ENCODE data around the gene NCF2. TPM values are rescaled to one million over a fixed set of nuclear protein-coding genes. Genes with fewer than 3 reads are reported as not detected.

The NCF2 gene
- total RNA-seq, 1 donor from 2014 or later, result 12.5 TPM

- no peak for DNase-seq (ENCODE audit: extremely low spot score in 2 of 2)
- peaks cover 7% of the 10 kb centered on the region for H3K4me1 ChIP-seq
- intact Hi-C loops (cut with DNase I), result no loop called here
- H3K36me3 ChIP-seq, result no peaks in the 10 kb centered on the region
- H3K27ac ChIP-seq, result peak overlapping the region; percentile 53
- H3K4me3 ChIP-seq, result no peak overlapping the region
- H3K9me3 ChIP-seq, result no peaks in the 10 kb centered on the region
- TF ChIP-seq POLR2AphosphoS5 (IDR thresholded peaks at IDR 0.05; ENCODE audit: insufficient read depth in 1 of 2, low read depth in 1 of 2) (no peak), POLR2A (IDR thresholded peaks at IDR 0.05) (no peak)
- TF ChIP-seq, protein P1, sequence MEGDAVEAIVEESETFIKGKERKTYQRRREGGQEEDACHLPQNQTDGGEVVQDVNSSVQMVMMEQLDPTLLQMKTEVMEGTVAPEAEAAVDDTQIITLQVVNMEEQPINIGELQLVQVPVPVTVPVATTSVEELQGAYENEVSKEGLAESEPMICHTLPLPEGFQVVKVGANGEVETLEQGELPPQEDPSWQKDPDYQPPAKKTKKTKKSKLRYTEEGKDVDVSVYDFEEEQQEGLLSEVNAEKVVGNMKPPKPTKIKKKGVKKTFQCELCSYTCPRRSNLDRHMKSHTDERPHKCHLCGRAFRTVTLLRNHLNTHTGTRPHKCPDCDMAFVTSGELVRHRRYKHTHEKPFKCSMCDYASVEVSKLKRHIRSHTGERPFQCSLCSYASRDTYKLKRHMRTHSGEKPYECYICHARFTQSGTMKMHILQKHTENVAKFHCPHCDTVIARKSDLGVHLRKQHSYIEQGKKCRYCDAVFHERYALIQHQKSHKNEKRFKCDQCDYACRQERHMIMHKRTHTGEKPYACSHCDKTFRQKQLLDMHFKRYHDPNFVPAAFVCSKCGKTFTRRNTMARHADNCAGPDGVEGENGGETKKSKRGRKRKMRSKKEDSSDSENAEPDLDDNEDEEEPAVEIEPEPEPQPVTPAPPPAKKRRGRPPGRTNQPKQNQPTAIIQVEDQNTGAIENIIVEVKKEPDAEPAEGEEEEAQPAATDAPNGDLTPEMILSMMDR (IDR thresholded peaks at IDR 0.05), result no peak
- no peaks in the 10 kb centered on the region for H3K27me3 ChIP-seq
Observed at GRCh38 chr1:183598386-183598785, 8.1 kb upstream of the NCF2 start.

DNA sequence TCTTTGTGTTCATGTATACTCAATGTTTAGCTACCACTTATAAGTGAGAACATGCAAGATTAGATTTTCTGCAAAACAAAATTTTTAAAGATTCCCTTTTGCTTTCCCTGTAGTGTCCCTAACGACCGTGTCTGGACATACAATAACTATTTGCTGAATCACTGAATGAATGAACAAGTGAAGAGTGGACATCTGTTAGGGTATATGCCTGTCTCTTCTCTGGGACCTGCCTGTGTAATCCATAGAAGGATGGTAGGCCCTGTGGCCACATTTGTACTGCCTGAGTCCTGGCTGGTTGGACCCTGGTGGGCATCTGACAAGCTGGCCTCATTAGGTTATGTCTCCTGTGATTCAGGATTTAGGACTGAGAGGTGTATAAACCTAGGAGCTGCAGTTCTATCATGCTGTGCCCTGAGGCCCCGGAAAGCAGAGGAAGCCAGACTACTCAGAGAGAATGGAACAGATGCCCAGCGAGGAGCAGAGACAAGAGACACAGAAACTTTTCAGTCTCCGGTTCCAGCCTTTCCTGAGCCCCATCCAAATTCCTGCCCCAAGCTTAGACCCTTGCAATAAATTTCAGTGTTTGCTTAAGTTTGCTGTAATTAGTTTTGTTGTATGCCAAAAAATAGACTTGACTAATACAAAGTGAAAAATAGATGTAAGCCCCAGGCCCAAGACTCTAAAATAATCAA, 7.5 kb upstream of the NCF2 start:
- no peak for DNase-seq (ENCODE audit: extremely low spot score in 2 of 2)
- peak overlapping the region; percentile 53 for H3K27ac ChIP-seq

GRCh38 chr1:183596500-183596899, 6.2 kb upstream of the NCF2 start:
- no peak overlapping the region for H3K27ac ChIP-seq

More for the DNA sequence above, 7.5 kb upstream of the NCF2 start:
- Histone ChIP-seq H3K9me3 (no peaks in the 10 kb centered on the region), H3K4me3 (no peak overlapping the region), H3K4me1 (peaks cover 7% of the 10 kb centered on the region), H3K36me3 (no peaks in the 10 kb centered on the region), H3K27me3 (no peaks in the 10 kb centered on the region)
- intact Hi-C loops (cut with DNase I), result no loop called here
- TF ChIP-seq POLR2A (IDR thresholded peaks at IDR 0.05) (no peak), POLR2AphosphoS5 (IDR thresholded peaks at IDR 0.05; ENCODE audit: insufficient read depth in 1 of 2, low read depth in 1 of 2) (no peak)
- TF ChIP-seq, protein P1 (IDR thresholded peaks at IDR 0.05), result no peak

GRCh38 chr1:183595537-183595936, 5.3 kb upstream of the NCF2 start:
- H3K4me3 ChIP-seq, result no peak overlapping the region
- no peaks in the 10 kb centered on the region for H3K36me3 ChIP-seq
- DNase-seq (ENCODE audit: extremely low spot score in 2 of 2), result no peak
- peaks cover 25% of the 10 kb centered on the region for H3K4me1 ChIP-seq
- TF ChIP-seq POLR2A (IDR thresholded peaks at IDR 0.05) (no peak), POLR2AphosphoS5 (IDR thresholded peaks at IDR 0.05; ENCODE audit: insufficient read depth in 1 of 2, low read depth in 1 of 2) (no peak)
- TF ChIP-seq, protein P1 (IDR thresholded peaks at IDR 0.05), result no peak
- intact Hi-C loops (cut with DNase I), result no loop called here
- no peaks in the 10 kb centered on the region for H3K9me3 ChIP-seq
- H3K27me3 ChIP-seq, result no peaks in the 10 kb centered on the region
- no peak overlapping the region for H3K27ac ChIP-seq

More at GRCh38 chr1:183596500-183596899, 6.2 kb upstream of the NCF2 start:
- no peak for DNase-seq (ENCODE audit: extremely low spot score in 2 of 2)
- H3K4me1 ChIP-seq, result peaks cover 15% of the 10 kb centered on the region
- H3K27me3 ChIP-seq, result no peaks in the 10 kb centered on the region
- intact Hi-C loops (cut with DNase I), result no loop called here
- no peaks in the 10 kb centered on the region for H3K9me3 ChIP-seq
- H3K4me3 ChIP-seq, result no peak overlapping the region
- no peaks in the 10 kb centered on the region for H3K36me3 ChIP-seq
- TF ChIP-seq POLR2A (IDR thresholded peaks at IDR 0.05) (no peak), POLR2AphosphoS5 (IDR thresholded peaks at IDR 0.05; ENCODE audit: insufficient read depth in 1 of 2, low read depth in 1 of 2) (no peak)
- TF ChIP-seq, protein P1 (IDR thresholded peaks at IDR 0.05), result no peak

GRCh38 chr1:183593356-183593755, 3.1 kb upstream of the NCF2 start:
- intact Hi-C loops (cut with DNase I), result no loop called here
- DNase-seq (ENCODE audit: extremely low spot score in 2 of 2), result no peak
- Histone ChIP-seq H3K27ac (no peak overlapping the region), H3K4me3 (no peak overlapping the region), H3K36me3 (no peaks in the 10 kb centered on the region), H3K4me1 (peaks cover 33% of the 10 kb centered on the region), H3K9me3 (no peaks in the 10 kb centered on the region), H3K27me3 (no peaks in the 10 kb centered on the region)
- TF ChIP-seq, protein P1 (IDR thresholded peaks at IDR 0.05), result no peak
- TF ChIP-seq POLR2A (IDR thresholded peaks at IDR 0.05) (no peak), POLR2AphosphoS5 (IDR thresholded peaks at IDR 0.05; ENCODE audit: insufficient read depth in 1 of 2, low read depth in 1 of 2) (no peak)
